GM23338 (cell line): ENCODE results near the gene SUMF1. TPM values are rescaled to one million over a fixed set of nuclear protein-coding genes. Genes with fewer than 3 reads are reported as not detected.

Source experiments
- ATAC-seq: fragments of 200-7000 bp; cut with Tn5 transposase; 3 replicates; pipeline ENCODE4 v1.9.1; 2020
- DNase-seq: peaks from one replicate; pipeline ENCODE4 v3.0.0-alpha.2; 2015; ENCODE audit warnings: low spot score
- H2AFZ ChIP-seq: fragments of 200-600 bp; sonication (generic); 2 replicates; pipeline ENCODE4 v1.8.0; 2016; ENCODE audit warnings: antibody characterized with exemption, mild to moderate bottlenecking, moderate library complexity
- H3F3A ChIP-seq: fragments of 200-600 bp; sonication (generic); replicated peaks from 2 replicates; pipeline ENCODE4 v1.8.0; 2017; ENCODE audit warnings: antibody characterized with exemption, mixed run types, low read depth
- H3K27ac ChIP-seq: fragments of 200-600 bp; sonication (generic); 2 replicates; pipeline ENCODE4 v1.6.1; 2016; ENCODE audit warnings: low read depth
- H3K27me3 ChIP-seq: fragments of 200-600 bp; sonication (generic); 2 replicates; pipeline ENCODE4 v1.8.0; 2016; ENCODE audit warnings: mild to moderate bottlenecking, mixed run types, moderate library complexity; ENCODE audit not compliant: insufficient read depth
- H3K36me3 ChIP-seq: fragments of 200-600 bp; sonication (generic); 2 replicates; pipeline ENCODE4 v1.8.0; 2016; ENCODE audit warnings: mild to moderate bottlenecking; ENCODE audit not compliant: insufficient read depth
- H3K4me1 ChIP-seq: fragments of 200-600 bp; sonication (generic); 2 replicates; pipeline ENCODE4 v1.8.0; 2016; ENCODE audit warnings: mild to moderate bottlenecking, moderate library complexity; ENCODE audit not compliant: insufficient read depth
- H3K4me2 ChIP-seq: fragments of 200-600 bp; sonication (generic); 2 replicates; pipeline ENCODE4 v1.7.1; 2017; ENCODE audit warnings: mixed run types
- H3K4me3 ChIP-seq: fragments of 200-600 bp; sonication (generic); 2 replicates; pipeline ENCODE4 v1.6.1; 2016; ENCODE audit warnings: mixed run types
- H3K79me2 ChIP-seq: fragments of 200-600 bp; sonication (generic); replicated peaks from 2 replicates; pipeline ENCODE4 v1.8.0; 2017; ENCODE audit warnings: mild to moderate bottlenecking; ENCODE audit not compliant: insufficient read depth
- H3K9me2 ChIP-seq: fragments of 200-600 bp; sonication (generic); 2 replicates; pipeline ENCODE4 v1.8.0; 2017; ENCODE audit not compliant: insufficient read depth
- H4K20me1 ChIP-seq: fragments of 200-600 bp; sonication (generic); replicated peaks from 2 replicates; pipeline ENCODE4 v1.8.0; 2017; ENCODE audit warnings: mild to moderate bottlenecking; ENCODE audit not compliant: insufficient read depth
- H3K27ac Mint-ChIP-seq: 2 replicates; pipeline ENCODE4 v1.8.0; 2020; ENCODE audit warnings: inconsistent platforms, mild to moderate bottlenecking, moderate library complexity, mixed read lengths
- H3K27me3 Mint-ChIP-seq: 3 replicates; pipeline ENCODE4 v1.8.0; 2022; ENCODE audit warnings: low read depth, mild to moderate bottlenecking, moderate library complexity, mixed read lengths, inconsistent platforms; ENCODE audit not compliant: insufficient read depth, poor library complexity
- H3K36me3 Mint-ChIP-seq: 3 replicates; pipeline ENCODE4 v1.8.0; 2021; ENCODE audit warnings: low read depth, mild to moderate bottlenecking, inconsistent platforms, moderate library complexity, mixed read lengths
- H3K4me1 Mint-ChIP-seq: 3 replicates; pipeline ENCODE4 v1.8.0; 2020; ENCODE audit warnings: mild to moderate bottlenecking, inconsistent platforms, mixed read lengths
- H3K4me3 Mint-ChIP-seq: 3 replicates; pipeline ENCODE4 v1.8.0; 2021; ENCODE audit warnings: moderate library complexity, mild to moderate bottlenecking, inconsistent platforms, mixed read lengths
- H3K9me3 Mint-ChIP-seq: 3 replicates; pipeline ENCODE4 v1.8.0; 2020; ENCODE audit warnings: moderate library complexity, mild to moderate bottlenecking, inconsistent platforms, mixed read lengths
- CREB1 ChIP-seq: fragments of 250-450 bp; sonication (Bioruptor Pico); IDR thresholded peaks from 2 replicates; pipeline ENCODE4 v1.5.0; 2020; ENCODE audit warnings: low read depth, mild to moderate bottlenecking, moderate library complexity
- ETS1 ChIP-seq: IDR thresholded peaks from 2 replicates; pipeline ENCODE4 v1.6.1; 2016; ENCODE audit warnings: antibody characterized with exemption
- EZH2 ChIP-seq: fragments of 200-600 bp; sonication (generic); IDR thresholded peaks from one replicate; pipeline ENCODE4 v1.8.0; 2017; ENCODE audit warnings: antibody characterized with exemption, mild to moderate bottlenecking, low read depth; ENCODE audit not compliant: unreplicated experiment
- EZH2phosphoT487 ChIP-seq: fragments of 200-600 bp; sonication (generic); IDR thresholded peaks from one replicate; pipeline ENCODE4 v1.8.1; 2018; ENCODE audit warnings: antibody characterized with exemption; ENCODE audit not compliant: unreplicated experiment
- JUNB ChIP-seq: IDR thresholded peaks from one replicate; pipeline ENCODE4 v1.6.1; 2016; ENCODE audit warnings: antibody characterized with exemption; ENCODE audit not compliant: unreplicated experiment
- NANOG ChIP-seq: IDR thresholded peaks from 2 replicates; pipeline ENCODE4 v1.6.1; 2016; ENCODE audit warnings: antibody characterized with exemption, borderline replicate concordance
- POLR2AphosphoS5 ChIP-seq: IDR thresholded peaks from 2 replicates; pipeline ENCODE4 v1.6.1; 2016; ENCODE audit warnings: antibody characterized with exemption, low read depth
- STAT1 ChIP-seq: IDR thresholded peaks from one replicate; pipeline ENCODE4 v1.6.1; 2016; ENCODE audit warnings: antibody characterized with exemption; ENCODE audit not compliant: unreplicated experiment
- ZNF114 ChIP-seq: fragments of 250-450 bp; sonication (Bioruptor Pico); IDR thresholded peaks from 2 replicates; pipeline ENCODE4 v1.5.0; 2020; ENCODE audit warnings: mild to moderate bottlenecking, moderate library complexity
- ZNF331 ChIP-seq: fragments of 250-450 bp; sonication (Bioruptor Pico); IDR thresholded peaks from 2 replicates; pipeline ENCODE4 v1.5.0; 2020; ENCODE audit warnings: low read depth, mild to moderate bottlenecking, moderate library complexity
- polyA plus RNA-seq: library from polyadenylated mRNA; unstranded; fragments of >200 nt; fragmentation: Nextera tagmentation; extraction: Ambion mirVana; gene quantifications from 2 replicates; pipeline ENCODE4 v1.2.1, GENCODE V29; 2016
- total RNA-seq: library from RNA; depleted of rRNA; stranded (reverse); fragments of >200 nt; shearing (Covaris generic); gene quantifications from 2 replicates; pipeline ENCODE4 v1.2.3, GENCODE V29; 2014
- TF ChIP-seq, protein P1 (sequence below): IDR thresholded peaks from one replicate; pipeline ENCODE4 v1.6.1; 2018; ENCODE audit warnings: antibody characterized with exemption; ENCODE audit not compliant: unreplicated experiment
- TF ChIP-seq, protein P2 (sequence below), 2 experiments: fragments of 200-600 bp in 1 of 2; sonication (generic) in 1 of 2; conservative IDR thresholded peaks; 2 replicates each; pipeline versions ENCODE4 v1.5.1 to v1.6.1; 2016 to 2017; ENCODE audit warnings: antibody characterized with exemption in 2 of 2, low read depth in 2 of 2, mild to moderate bottlenecking in 2 of 2, moderate library complexity in 1 of 2
- TF ChIP-seq, protein P3 (sequence below): fragments of 250-450 bp; sonication (Bioruptor Pico); IDR thresholded peaks from 2 replicates; pipeline ENCODE4 v1.5.0; 2020; ENCODE audit warnings: mild to moderate bottlenecking, moderate library complexity

The SUMF1 gene
- total and polyA plus RNA-seq, 2 experiments from 2014 or later: 6.9 to 20.3 TPM

- TF ChIP-seq, protein P1, sequence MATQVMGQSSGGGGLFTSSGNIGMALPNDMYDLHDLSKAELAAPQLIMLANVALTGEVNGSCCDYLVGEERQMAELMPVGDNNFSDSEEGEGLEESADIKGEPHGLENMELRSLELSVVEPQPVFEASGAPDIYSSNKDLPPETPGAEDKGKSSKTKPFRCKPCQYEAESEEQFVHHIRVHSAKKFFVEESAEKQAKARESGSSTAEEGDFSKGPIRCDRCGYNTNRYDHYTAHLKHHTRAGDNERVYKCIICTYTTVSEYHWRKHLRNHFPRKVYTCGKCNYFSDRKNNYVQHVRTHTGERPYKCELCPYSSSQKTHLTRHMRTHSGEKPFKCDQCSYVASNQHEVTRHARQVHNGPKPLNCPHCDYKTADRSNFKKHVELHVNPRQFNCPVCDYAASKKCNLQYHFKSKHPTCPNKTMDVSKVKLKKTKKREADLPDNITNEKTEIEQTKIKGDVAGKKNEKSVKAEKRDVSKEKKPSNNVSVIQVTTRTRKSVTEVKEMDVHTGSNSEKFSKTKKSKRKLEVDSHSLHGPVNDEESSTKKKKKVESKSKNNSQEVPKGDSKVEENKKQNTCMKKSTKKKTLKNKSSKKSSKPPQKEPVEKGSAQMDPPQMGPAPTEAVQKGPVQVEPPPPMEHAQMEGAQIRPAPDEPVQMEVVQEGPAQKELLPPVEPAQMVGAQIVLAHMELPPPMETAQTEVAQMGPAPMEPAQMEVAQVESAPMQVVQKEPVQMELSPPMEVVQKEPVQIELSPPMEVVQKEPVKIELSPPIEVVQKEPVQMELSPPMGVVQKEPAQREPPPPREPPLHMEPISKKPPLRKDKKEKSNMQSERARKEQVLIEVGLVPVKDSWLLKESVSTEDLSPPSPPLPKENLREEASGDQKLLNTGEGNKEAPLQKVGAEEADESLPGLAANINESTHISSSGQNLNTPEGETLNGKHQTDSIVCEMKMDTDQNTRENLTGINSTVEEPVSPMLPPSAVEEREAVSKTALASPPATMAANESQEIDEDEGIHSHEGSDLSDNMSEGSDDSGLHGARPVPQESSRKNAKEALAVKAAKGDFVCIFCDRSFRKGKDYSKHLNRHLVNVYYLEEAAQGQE: no peak
- no peak for TF ChIP-seq ETS1
- no peak for TF ChIP-seq ZNF331
- TF ChIP-seq STAT1: no peak
- no peak for TF ChIP-seq EZH2phosphoT487
- no peak for TF ChIP-seq CREB1 (CRISPR knock-in tag)
- TF ChIP-seq, protein P2, sequence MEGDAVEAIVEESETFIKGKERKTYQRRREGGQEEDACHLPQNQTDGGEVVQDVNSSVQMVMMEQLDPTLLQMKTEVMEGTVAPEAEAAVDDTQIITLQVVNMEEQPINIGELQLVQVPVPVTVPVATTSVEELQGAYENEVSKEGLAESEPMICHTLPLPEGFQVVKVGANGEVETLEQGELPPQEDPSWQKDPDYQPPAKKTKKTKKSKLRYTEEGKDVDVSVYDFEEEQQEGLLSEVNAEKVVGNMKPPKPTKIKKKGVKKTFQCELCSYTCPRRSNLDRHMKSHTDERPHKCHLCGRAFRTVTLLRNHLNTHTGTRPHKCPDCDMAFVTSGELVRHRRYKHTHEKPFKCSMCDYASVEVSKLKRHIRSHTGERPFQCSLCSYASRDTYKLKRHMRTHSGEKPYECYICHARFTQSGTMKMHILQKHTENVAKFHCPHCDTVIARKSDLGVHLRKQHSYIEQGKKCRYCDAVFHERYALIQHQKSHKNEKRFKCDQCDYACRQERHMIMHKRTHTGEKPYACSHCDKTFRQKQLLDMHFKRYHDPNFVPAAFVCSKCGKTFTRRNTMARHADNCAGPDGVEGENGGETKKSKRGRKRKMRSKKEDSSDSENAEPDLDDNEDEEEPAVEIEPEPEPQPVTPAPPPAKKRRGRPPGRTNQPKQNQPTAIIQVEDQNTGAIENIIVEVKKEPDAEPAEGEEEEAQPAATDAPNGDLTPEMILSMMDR (conservative IDR thresholded peaks at IDR 0.05; ENCODE audit: low read depth in 2 of 2): no peak
- TF ChIP-seq POLR2AphosphoS5: no peak
- TF ChIP-seq ZNF114 (CRISPR knock-in tag): no peak
- TF ChIP-seq, protein P3, sequence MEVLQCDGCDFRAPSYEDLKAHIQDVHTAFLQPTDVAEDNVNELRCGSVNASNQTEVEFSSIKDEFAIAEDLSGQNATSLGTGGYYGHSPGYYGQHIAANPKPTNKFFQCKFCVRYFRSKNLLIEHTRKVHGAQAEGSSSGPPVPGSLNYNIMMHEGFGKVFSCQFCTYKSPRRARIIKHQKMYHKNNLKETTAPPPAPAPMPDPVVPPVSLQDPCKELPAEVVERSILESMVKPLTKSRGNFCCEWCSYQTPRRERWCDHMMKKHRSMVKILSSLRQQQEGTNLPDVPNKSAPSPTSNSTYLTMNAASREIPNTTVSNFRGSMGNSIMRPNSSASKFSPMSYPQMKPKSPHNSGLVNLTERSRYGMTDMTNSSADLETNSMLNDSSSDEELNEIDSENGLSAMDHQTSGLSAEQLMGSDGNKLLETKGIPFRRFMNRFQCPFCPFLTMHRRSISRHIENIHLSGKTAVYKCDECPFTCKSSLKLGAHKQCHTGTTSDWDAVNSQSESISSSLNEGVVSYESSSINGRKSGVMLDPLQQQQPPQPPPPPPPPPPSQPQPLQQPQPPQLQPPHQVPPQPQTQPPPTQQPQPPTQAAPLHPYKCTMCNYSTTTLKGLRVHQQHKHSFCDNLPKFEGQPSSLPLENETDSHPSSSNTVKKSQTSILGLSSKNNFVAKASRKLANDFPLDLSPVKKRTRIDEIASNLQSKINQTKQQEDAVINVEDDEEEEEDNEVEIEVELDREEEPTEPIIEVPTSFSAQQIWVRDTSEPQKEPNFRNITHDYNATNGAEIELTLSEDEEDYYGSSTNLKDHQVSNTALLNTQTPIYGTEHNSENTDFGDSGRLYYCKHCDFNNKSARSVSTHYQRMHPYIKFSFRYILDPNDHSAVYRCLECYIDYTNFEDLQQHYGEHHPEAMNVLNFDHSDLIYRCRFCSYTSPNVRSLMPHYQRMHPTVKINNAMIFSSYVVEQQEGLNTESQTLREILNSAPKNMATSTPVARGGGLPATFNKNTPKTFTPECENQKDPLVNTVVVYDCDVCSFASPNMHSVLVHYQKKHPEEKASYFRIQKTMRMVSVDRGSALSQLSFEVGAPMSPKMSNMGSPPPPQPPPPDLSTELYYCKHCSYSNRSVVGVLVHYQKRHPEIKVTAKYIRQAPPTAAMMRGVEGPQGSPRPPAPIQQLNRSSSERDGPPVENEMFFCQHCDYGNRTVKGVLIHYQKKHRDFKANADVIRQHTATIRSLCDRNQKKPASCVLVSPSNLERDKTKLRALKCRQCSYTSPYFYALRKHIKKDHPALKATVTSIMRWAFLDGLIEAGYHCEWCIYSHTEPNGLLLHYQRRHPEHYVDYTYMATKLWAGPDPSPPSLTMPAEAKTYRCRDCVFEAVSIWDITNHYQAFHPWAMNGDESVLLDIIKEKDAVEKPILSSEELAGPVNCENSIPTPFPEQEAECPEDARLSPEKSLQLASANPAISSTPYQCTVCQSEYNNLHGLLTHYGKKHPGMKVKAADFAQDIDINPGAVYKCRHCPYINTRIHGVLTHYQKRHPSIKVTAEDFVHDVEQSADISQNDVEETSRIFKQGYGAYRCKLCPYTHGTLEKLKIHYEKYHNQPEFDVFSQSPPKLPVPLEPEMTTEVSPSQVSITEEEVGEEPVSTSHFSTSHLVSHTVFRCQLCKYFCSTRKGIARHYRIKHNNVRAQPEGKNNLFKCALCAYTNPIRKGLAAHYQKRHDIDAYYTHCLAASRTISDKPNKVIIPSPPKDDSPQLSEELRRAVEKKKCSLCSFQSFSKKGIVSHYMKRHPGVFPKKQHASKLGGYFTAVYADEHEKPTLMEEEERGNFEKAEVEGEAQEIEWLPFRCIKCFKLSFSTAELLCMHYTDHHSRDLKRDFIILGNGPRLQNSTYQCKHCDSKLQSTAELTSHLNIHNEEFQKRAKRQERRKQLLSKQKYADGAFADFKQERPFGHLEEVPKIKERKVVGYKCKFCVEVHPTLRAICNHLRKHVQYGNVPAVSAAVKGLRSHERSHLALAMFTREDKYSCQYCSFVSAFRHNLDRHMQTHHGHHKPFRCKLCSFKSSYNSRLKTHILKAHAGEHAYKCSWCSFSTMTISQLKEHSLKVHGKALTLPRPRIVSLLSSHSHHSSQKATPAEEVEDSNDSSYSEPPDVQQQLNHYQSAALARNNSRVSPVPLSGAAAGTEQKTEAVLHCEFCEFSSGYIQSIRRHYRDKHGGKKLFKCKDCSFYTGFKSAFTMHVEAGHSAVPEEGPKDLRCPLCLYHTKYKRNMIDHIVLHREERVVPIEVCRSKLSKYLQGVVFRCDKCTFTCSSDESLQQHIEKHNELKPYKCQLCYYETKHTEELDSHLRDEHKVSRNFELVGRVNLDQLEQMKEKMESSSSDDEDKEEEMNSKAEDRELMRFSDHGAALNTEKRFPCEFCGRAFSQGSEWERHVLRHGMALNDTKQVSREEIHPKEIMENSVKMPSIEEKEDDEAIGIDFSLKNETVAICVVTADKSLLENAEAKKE (CRISPR knock-in tag): no peak
- TF ChIP-seq JUNB: no peak
- no peak for TF ChIP-seq NANOG
- no peak for TF ChIP-seq EZH2
- Histone ChIP-seq H3K36me3 (no peaks in the 10 kb centered on the region), H3F3A (no peaks in the 10 kb centered on the region), H3K9me2 (no peaks in the 10 kb centered on the region), H4K20me1 (no peaks in the 10 kb centered on the region), H3K27me3 (no peaks in the 10 kb centered on the region), H3K4me2 (no peak overlapping the region), H3K79me2 (no peaks in the 10 kb centered on the region), H2AFZ (no peak overlapping the region), H3K4me1 (0 out of 2 replicates have a peak, but pooled peaks cover 9% of the 10 kb centered on the region), H3K4me3 (no peak overlapping the region), H3K27ac (no peak overlapping the region)
- H3K4me1 Mint-ChIP-seq: peaks cover 12% of the 10 kb centered on the region; the same call in 2 of the 3 replicates
- no peaks in the 10 kb centered on the region for H3K27me3 Mint-ChIP-seq
- no peaks in the 10 kb centered on the region for H3K9me3 Mint-ChIP-seq
- no peak for ATAC-seq
- no peak for DNase-seq
- H3K27ac Mint-ChIP-seq: no peak overlapping the region
- H3K4me3 Mint-ChIP-seq: no peak overlapping the region
- no peaks in the 10 kb centered on the region; the same call in 2 of the 3 replicates for H3K36me3 Mint-ChIP-seq
Observed at GRCh38 chr3:4398120-4398940, 68.7 kb downstream of the SUMF1 start.
